Smooth muscle cell (in vitro differentiated cells): ENCODE measurements around the gene ZNF618. TPM values are rescaled to one million over a fixed set of nuclear protein-coding genes. Genes with fewer than 3 reads are reported as not detected.

Source experiments
- DNase-seq: peaks from one replicate; lab custom pipeline; 2025; ENCODE audit not compliant: unreplicated experiment; lab: John Stamatoyannopoulos, UW
- H2AFZ ChIP-seq: fragments of 200-600 bp; sonication (generic); 2 replicates; pipeline ENCODE4 v1.6.0; 2016; ENCODE audit warnings: antibody characterized with exemption, low read depth, mild to moderate bottlenecking
- H3F3A ChIP-seq: fragments of 200-600 bp; sonication (generic); 2 replicates; pipeline ENCODE4 v1.6.0; 2017; ENCODE audit warnings: antibody characterized with exemption, low read depth
- H3K27ac ChIP-seq: fragments of 200-600 bp; sonication (generic); 2 replicates; pipeline ENCODE4 v1.5.1; 2016; ENCODE audit warnings: low read depth, mild to moderate bottlenecking
- H3K27me3 ChIP-seq: fragments of 200-600 bp; sonication (generic); 2 replicates; pipeline ENCODE4 v1.6.1; 2016; ENCODE audit warnings: low read depth, mild to moderate bottlenecking
- H3K36me3 ChIP-seq: fragments of 200-600 bp; sonication (generic); 2 replicates; pipeline ENCODE4 v1.5.1; 2016; ENCODE audit warnings: low read depth
- H3K4me1 ChIP-seq: fragments of 200-600 bp; sonication (generic); 2 replicates; pipeline ENCODE4 v1.5.1; 2016; ENCODE audit warnings: low read depth
- H3K4me2 ChIP-seq: fragments of 200-600 bp; sonication (generic); 2 replicates; pipeline ENCODE4 v1.6.0; 2016; ENCODE audit warnings: mild to moderate bottlenecking
- H3K4me3 ChIP-seq: fragments of 200-600 bp; sonication (generic); 2 replicates; pipeline ENCODE4 v1.5.1; 2016; ENCODE audit warnings: mild to moderate bottlenecking
- H3K79me2 ChIP-seq: fragments of 200-600 bp; sonication (generic); 2 replicates; pipeline ENCODE4 v1.6.0; 2016; ENCODE audit warnings: low read depth, mild to moderate bottlenecking
- H3K9ac ChIP-seq: fragments of 200-600 bp; sonication (generic); 2 replicates; pipeline ENCODE4 v1.6.0; 2016; ENCODE audit warnings: low read depth
- H3K9me3 ChIP-seq: fragments of 200-600 bp; sonication (generic); replicated peaks from 2 replicates; pipeline ENCODE4 v1.5.1; 2016; ENCODE audit warnings: low read depth
- H4K20me1 ChIP-seq: fragments of 200-600 bp; sonication (generic); 2 replicates; pipeline ENCODE4 v1.6.0; 2016; ENCODE audit warnings: low read depth
- WGBS: methylation state at CpG from one replicate; pipeline ENCODE4 v1.1.7; 2016; ENCODE audit warnings: low lambda C conversion rate; 5-methylcytosine and 5-hydroxymethylcytosine counted together
- polyA plus RNA-seq: library from polyadenylated mRNA; unstranded; fragments of >200 nt; fragmentation: Nextera tagmentation; extraction: Ambion mirVana; gene quantifications from 2 replicates; pipeline ENCODE4 v1.2.1, GENCODE V29; 2016
- total RNA-seq: library from RNA; depleted of rRNA; stranded (reverse); fragments of >200 nt; gene quantifications from 2 replicates; pipeline ENCODE4 v1.2.3, GENCODE V29; 2014
- TF ChIP-seq, protein P1 (sequence below): fragments of 200-600 bp; sonication (generic); IDR thresholded peaks from 2 replicates; pipeline ENCODE4 v1.5.1; 2017; ENCODE audit warnings: borderline replicate concordance, mild to moderate bottlenecking, antibody characterized with exemption; ENCODE audit not compliant: insufficient read depth, poor library complexity, severe bottlenecking

ZNF618 gene
- total and polyA plus RNA-seq, 2 experiments from 2014 or later, result 9.9 to 19.5 TPM

DNA sequence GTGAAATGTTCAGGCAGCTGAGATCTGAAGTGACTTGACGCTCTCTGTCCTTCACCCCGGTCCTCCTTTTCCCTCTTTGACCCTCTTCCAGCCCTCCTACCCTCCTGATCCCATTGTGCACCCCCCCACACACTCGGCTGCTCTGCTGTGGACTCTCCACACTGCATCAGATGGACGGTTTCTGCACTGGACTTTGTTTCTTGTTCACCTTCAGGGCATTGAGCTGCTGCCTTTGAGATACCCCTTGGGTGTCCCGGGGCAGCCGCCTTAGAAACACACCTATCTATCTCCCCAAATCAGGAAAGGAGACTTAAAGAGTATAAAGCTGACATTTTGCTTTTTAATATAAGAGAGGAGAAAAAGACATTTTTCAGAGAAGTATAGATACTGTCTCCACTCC lies 174.5 kb downstream of the ZNF618 start:
- TF ChIP-seq, protein P1, sequence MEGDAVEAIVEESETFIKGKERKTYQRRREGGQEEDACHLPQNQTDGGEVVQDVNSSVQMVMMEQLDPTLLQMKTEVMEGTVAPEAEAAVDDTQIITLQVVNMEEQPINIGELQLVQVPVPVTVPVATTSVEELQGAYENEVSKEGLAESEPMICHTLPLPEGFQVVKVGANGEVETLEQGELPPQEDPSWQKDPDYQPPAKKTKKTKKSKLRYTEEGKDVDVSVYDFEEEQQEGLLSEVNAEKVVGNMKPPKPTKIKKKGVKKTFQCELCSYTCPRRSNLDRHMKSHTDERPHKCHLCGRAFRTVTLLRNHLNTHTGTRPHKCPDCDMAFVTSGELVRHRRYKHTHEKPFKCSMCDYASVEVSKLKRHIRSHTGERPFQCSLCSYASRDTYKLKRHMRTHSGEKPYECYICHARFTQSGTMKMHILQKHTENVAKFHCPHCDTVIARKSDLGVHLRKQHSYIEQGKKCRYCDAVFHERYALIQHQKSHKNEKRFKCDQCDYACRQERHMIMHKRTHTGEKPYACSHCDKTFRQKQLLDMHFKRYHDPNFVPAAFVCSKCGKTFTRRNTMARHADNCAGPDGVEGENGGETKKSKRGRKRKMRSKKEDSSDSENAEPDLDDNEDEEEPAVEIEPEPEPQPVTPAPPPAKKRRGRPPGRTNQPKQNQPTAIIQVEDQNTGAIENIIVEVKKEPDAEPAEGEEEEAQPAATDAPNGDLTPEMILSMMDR, result no peak
- 92% methylated on average over 6 of the region's 6 CpGs for WGBS
- Histone ChIP-seq H3K9me3 (no peaks in the 10 kb centered on the region), H4K20me1 (peaks cover 14% of the 10 kb centered on the region), H3K27ac (no peak overlapping the region), H3K36me3 (peaks cover 4% of the 10 kb centered on the region), H3K4me3 (no peak overlapping the region), H2AFZ (no peak overlapping the region), H3K27me3 (no peaks in the 10 kb centered on the region), H3K79me2 (no peaks in the 10 kb centered on the region), H3K9ac (no peak overlapping the region), H3K4me2 (no peak overlapping the region), H3F3A (no peaks in the 10 kb centered on the region), H3K4me1 (no peaks in the 10 kb centered on the region)
- DNase-seq, result no peak

DNA sequence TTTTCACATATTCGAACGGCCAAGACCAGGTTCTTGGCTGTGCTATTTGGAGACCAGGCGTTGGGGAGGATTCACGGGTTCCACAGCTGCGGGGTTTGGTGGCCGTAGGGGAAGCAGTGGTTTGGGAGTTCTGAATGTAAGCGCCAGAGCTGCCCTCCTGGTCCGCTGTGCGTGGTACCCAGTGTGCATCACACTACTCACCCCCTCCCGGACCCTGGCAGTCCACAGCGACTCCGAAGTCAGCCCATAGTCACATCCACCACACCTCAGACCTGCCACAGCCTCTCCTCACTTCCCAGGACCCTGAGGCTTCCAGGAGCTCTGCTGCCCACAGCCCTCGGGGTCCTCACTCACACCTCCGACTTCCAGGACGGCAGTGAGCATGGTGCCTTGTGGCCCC lies 175.2 kb downstream of the ZNF618 start:
- H3K9ac ChIP-seq, result no peak overlapping the region
- no peaks in the 10 kb centered on the region for H3K4me1 ChIP-seq
- no peak overlapping the region for H3K4me2 ChIP-seq
- peaks cover 4% of the 10 kb centered on the region for H3K36me3 ChIP-seq
- H3K27ac ChIP-seq, result no peak overlapping the region
- DNase-seq, result no peak
- H3K27me3 ChIP-seq, result no peaks in the 10 kb centered on the region
- no peaks in the 10 kb centered on the region for H3K9me3 ChIP-seq
- H3K4me3 ChIP-seq, result no peak overlapping the region
- H3K79me2 ChIP-seq, result no peaks in the 10 kb centered on the region
- peaks cover 11% of the 10 kb centered on the region for H4K20me1 ChIP-seq
- no peak overlapping the region for H2AFZ ChIP-seq
- H3F3A ChIP-seq, result no peaks in the 10 kb centered on the region
- TF ChIP-seq, protein P1, result no peak
- 98% methylated on average over 15 of the region's 15 CpGs for WGBS

DNA sequence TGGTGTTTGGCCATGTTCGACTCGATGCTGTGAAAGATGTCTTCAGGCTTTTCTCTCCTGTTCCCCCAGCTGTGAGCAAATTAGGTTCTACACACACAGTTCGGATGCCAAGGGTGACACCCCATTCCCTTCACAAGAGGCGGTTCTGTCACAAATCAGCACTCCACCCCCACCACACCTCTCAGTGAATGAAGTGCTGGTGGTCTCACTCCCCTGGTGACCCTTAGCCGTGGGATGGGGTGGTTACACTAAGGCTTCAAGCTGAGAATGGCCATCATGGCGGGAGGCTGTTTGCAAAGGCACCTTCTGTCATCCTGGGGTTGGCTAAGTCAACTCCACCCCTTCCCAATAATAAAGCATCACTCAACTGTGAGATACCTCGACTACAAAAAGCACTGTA lies 175.6 kb downstream of the ZNF618 start:
- no peaks in the 10 kb centered on the region for H3K4me1 ChIP-seq
- H3K27me3 ChIP-seq, result no peaks in the 10 kb centered on the region
- no peak overlapping the region for H3K9ac ChIP-seq
- TF ChIP-seq, protein P1, result no peak
- DNase-seq, result no peak
- no peak overlapping the region for H3K4me2 ChIP-seq
- H3K27ac ChIP-seq, result no peak overlapping the region
- H3K9me3 ChIP-seq, result no peaks in the 10 kb centered on the region
- no peak overlapping the region for H2AFZ ChIP-seq
- WGBS, result 83% methylated on average over 7 of the region's 7 CpGs
- peaks cover 4% of the 10 kb centered on the region for H3K36me3 ChIP-seq
- H4K20me1 ChIP-seq, result peaks cover 7% of the 10 kb centered on the region
- no peak overlapping the region for H3K4me3 ChIP-seq
- H3F3A ChIP-seq, result no peaks in the 10 kb centered on the region
- no peaks in the 10 kb centered on the region for H3K79me2 ChIP-seq

DNA sequence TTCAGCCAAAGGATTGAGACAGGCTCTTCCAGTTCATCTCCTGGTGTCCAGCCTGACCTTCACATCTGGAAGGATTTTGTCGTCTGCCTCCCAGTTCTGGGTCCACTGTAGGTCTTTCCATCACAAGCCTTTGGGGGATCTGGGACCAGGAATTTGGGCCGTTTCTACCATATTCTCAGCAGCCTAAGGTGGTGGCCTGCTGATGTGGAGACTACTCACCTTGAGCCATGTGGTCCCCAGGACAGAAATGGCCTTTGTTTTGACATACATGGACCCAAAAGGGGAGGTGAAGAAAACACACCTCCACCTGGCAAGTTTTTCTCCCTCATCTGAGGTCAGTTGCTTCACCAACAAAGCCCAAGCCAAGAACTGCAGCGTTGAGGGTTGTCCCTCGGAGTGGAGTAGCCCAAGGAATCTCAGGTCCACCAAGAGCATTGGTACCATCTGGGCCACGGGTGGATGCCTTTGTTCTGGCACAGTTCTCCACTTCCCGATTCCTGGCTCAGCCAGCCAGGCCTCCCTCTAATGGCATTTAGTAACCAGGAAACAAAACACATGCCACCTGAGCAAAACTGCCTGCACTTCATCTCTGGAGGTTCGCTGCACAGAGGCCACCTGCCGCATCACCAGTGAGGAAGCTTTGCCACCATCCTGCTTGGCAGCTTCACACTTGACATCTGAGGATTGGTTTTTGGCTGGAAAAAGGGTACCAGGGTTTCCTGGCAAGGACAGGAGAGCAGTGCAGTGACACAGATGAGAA lies 177.3 kb downstream of the ZNF618 start:
- TF ChIP-seq, protein P1, result no peak
- no peaks in the 10 kb centered on the region for H3K27me3 ChIP-seq
- no peak overlapping the region for H2AFZ ChIP-seq
- H3K4me3 ChIP-seq, result no peak overlapping the region
- 95% methylated on average over 8 of the region's 8 CpGs for WGBS
- H3K4me2 ChIP-seq, result no peak overlapping the region
- H4K20me1 ChIP-seq, result no peaks in the 10 kb centered on the region
- no peaks in the 10 kb centered on the region for H3K79me2 ChIP-seq
- no peak for DNase-seq
- H3F3A ChIP-seq, result no peaks in the 10 kb centered on the region
- H3K9me3 ChIP-seq, result no peaks in the 10 kb centered on the region
- H3K4me1 ChIP-seq, result no peaks in the 10 kb centered on the region
- H3K36me3 ChIP-seq, result peaks cover 4% of the 10 kb centered on the region
- no peak overlapping the region for H3K27ac ChIP-seq
- H3K9ac ChIP-seq, result no peak overlapping the region
